K562 (cell line): ENCODE results near the gene NEDD8. TPM values are rescaled to one million over a fixed set of nuclear protein-coding genes. Genes with fewer than 3 reads are reported as not detected.

Source experiments
- HIVEP1 ChIP-seq: fragments of 250-450 bp; sonication (Bioruptor Pico); IDR thresholded peaks from 2 replicates; pipeline ENCODE4 v1.4.0; 2020; ENCODE audit warnings: mild to moderate bottlenecking
- IRF2 ChIP-seq: sonication (generic); formaldehyde crosslinking; IDR thresholded peaks from 2 replicates; pipeline ENCODE4 v1.8.1; 2022; ENCODE audit warnings: mild to moderate bottlenecking, missing genetic modification reagents
- USF2 ChIP-seq: sonication (generic); formaldehyde crosslinking; IDR thresholded peaks from 2 replicates; pipeline ENCODE4 v1.5.0; 2020; ENCODE audit warnings: missing genetic modification reagents
- polyA plus RNA-seq, 8 experiments: library from polyadenylated mRNA; depleted of rRNA in 4 of 8; stranded (reverse) in 5 of 8; unstranded in 3 of 8; fragments of >200 nt; fragmentation: Nextera tagmentation in 2 of 8; fragmentation: Illumina TruSeq in 1 of 8; extraction: Ambion mirVana in 2 of 8; extraction: Trizol in 1 of 8; gene quantifications; 2 replicates each; pipeline versions ENCODE4 v1.2.1 to v1.2.3, GENCODE V29; 2011 to 2014; ENCODE audit warnings: inconsistent platforms in 1 of 8, missing spikeins in 1 of 8
- total RNA-seq, 7 experiments: library from RNA; depleted of rRNA in 6 of 7; stranded (reverse); fragments of >200 nt in 6 of 7; fragmentation: Illumina TruSeq in 2 of 7; extraction: Trizol in 2 of 7; gene quantifications; 2 replicates each; pipeline versions ENCODE4 v1.2.1 to v1.2.3, GENCODE V29; 2011 to 2021; ENCODE audit warnings: low replicate concordance in 1 of 7
- TF ChIP-seq, protein P1 (sequence below), 2 experiments: fragments of 450-650 bp in 1 of 2; sonication (generic) in 1 of 2; formaldehyde crosslinking; conservative IDR thresholded peaks; 2 replicates each; pipeline versions ENCODE4 v1.4.0 to v1.8.1; 2020 to 2022; ENCODE audit warnings: mild to moderate bottlenecking in 1 of 2, missing genetic modification reagents in 1 of 2
- TF ChIP-seq, protein P2 (sequence below): fragments of 450-650 bp; IDR thresholded peaks from 2 replicates; pipeline ENCODE4 v1.6.1; 2016; ENCODE audit warnings: low read depth

NEDD8 gene
- total and polyA plus RNA-seq, 9 of the 15 experiments (the other 6 are each of a cell fraction or from before 2014, with no cell fraction given), result 142 to 691 (median 260) TPM

GRCh38 chr14:24192933-24193332 is 39.2 kb downstream of the NEDD8 start (continued):
- TF ChIP-seq, protein P1, sequence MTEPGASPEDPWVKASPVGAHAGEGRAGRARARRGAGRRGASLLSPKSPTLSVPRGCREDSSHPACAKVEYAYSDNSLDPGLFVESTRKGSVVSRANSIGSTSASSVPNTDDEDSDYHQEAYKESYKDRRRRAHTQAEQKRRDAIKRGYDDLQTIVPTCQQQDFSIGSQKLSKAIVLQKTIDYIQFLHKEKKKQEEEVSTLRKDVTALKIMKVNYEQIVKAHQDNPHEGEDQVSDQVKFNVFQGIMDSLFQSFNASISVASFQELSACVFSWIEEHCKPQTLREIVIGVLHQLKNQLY (CRISPR knock-in tag; conservative IDR thresholded peaks at IDR 0.05), result no peak
- TF ChIP-seq IRF2 (CRISPR knock-in tag) (no peak), HIVEP1 (CRISPR knock-in tag) (no peak), USF2 (CRISPR knock-in tag) (no peak)
- TF ChIP-seq, protein P2, sequence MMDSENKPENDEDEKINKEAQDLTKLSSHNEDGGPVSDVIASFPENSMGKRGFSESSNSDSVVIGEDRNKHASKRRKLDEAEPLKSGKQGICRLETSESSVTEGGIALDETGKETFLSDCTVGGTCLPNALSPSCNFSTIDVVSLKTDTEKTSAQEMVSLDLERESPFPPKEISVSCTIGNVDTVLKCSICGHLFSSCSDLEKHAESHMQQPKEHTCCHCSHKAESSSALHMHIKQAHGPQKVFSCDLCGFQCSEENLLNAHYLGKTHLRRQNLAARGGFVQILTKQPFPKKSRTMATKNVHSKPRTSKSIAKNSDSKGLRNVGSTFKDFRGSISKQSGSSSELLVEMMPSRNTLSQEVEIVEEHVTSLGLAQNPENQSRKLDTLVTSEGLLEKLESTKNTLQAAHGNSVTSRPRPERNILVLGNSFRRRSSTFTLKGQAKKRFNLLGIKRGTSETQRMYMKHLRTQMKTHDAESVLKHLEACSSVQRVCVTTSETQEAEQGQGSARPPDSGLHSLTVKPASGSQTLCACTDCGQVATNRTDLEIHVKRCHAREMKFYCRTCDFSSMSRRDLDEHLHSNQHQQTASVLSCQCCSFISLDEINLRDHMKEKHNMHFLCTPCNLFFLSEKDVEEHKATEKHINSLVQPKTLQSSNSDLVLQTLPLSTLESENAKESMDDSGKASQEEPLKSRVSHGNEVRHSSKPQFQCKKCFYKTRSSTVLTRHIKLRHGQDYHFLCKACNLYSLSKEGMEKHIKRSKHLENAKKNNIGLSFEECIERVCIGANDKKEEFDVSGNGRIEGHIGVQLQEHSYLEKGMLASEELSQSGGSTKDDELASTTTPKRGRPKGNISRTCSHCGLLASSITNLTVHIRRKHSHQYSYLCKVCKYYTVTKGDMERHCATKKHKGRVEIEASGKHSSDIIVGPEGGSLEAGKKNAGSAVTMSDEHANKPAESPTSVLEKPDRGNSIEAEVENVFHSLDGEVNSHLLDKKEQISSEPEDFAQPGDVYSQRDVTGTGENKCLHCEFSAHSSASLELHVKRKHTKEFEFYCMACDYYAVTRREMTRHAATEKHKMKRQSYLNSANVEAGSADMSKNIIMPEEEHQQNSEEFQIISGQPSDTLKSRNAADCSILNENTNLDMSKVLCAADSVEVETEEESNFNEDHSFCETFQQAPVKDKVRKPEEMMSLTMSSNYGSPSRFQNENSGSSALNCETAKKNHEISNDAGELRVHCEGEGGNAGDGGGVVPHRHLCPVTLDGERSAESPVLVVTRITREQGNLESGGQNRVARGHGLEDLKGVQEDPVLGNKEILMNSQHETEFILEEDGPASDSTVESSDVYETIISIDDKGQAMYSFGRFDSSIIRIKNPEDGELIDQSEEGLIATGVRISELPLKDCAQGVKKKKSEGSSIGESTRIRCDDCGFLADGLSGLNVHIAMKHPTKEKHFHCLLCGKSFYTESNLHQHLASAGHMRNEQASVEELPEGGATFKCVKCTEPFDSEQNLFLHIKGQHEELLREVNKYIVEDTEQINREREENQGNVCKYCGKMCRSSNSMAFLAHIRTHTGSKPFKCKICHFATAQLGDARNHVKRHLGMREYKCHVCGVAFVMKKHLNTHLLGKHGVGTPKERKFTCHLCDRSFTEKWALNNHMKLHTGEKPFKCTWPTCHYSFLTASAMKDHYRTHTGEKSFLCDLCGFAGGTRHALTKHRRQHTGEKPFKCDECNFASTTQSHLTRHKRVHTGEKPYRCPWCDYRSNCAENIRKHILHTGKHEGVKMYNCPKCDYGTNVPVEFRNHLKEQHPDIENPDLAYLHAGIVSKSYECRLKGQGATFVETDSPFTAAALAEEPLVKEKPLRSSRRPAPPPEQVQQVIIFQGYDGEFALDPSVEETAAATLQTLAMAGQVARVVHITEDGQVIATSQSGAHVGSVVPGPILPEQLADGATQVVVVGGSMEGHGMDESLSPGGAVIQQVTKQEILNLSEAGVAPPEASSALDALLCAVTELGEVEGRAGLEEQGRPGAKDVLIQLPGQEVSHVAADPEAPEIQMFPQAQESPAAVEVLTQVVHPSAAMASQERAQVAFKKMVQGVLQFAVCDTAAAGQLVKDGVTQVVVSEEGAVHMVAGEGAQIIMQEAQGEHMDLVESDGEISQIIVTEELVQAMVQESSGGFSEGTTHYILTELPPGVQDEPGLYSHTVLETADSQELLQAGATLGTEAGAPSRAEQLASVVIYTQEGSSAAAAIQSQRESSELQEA, result no peak
